ENCODE data around the gene PCDHA1. TPM values are rescaled to one million over a fixed set of nuclear protein-coding genes. Genes with fewer than 3 reads are reported as not detected.
"Not testable (repeated sequence)": the region's sequence is repeated elsewhere in the genome, so short reads cannot be mapped to it uniquely, and the experiment has no call there.

PCDHA1 gene
- total RNA-seq, 2 experiments from 2014 or later: not detected

GRCh38 chr5:140829511-140830501, 43.9 kb downstream of the PCDHA1 start:
- H3K36me3 Mint-ChIP-seq: peaks cover 25% of the 10 kb centered on the region
- not testable (repeated sequence) for H3K4me1 Mint-ChIP-seq, DNase-seq, H3K4me3 Mint-ChIP-seq, H3K27ac Mint-ChIP-seq
- peaks cover 35% of the 10 kb centered on the region for H3K9me3 Mint-ChIP-seq
- peaks cover 82% of the 10 kb centered on the region for H3K27me3 Mint-ChIP-seq

GRCh38 chr5:140833993-140834392, 48.1 kb downstream of the PCDHA1 start, which contains the start of gene PCDHA7:
TSS of gene PCDHA7 (plus strand) at chr5:140834269. CDS start at chr5:140834384, 115 bp downstream.
- Mint-ChIP-seq H3K9me3 (peaks cover 21% of the 10 kb centered on the region), H3K4me3 (no peak within 1 kb of the TSS)

GRCh38 chr5:140834439-140835008, 48.6 kb downstream of the PCDHA1 start:
- peaks cover 66% of the 10 kb centered on the region for H3K27me3 Mint-ChIP-seq
- H3K27ac Mint-ChIP-seq, DNase-seq, H3K4me1 Mint-ChIP-seq, H3K36me3 Mint-ChIP-seq, H3K4me3 Mint-ChIP-seq: not testable (repeated sequence)
- peaks cover 17% of the 10 kb centered on the region for H3K9me3 Mint-ChIP-seq

More at GRCh38 chr5:140833993-140834392, 48.1 kb downstream of the PCDHA1 start, which contains the start of gene PCDHA7:
- DNase-seq: no peak
- Mint-ChIP-seq H3K27me3 (peaks cover 68% of the 10 kb centered on the region), H3K36me3 (peaks cover 13% of the 10 kb centered on the region), H3K4me1 (no peaks in the 10 kb centered on the region), H3K27ac (no peak within 1 kb of the TSS)

DNA sequence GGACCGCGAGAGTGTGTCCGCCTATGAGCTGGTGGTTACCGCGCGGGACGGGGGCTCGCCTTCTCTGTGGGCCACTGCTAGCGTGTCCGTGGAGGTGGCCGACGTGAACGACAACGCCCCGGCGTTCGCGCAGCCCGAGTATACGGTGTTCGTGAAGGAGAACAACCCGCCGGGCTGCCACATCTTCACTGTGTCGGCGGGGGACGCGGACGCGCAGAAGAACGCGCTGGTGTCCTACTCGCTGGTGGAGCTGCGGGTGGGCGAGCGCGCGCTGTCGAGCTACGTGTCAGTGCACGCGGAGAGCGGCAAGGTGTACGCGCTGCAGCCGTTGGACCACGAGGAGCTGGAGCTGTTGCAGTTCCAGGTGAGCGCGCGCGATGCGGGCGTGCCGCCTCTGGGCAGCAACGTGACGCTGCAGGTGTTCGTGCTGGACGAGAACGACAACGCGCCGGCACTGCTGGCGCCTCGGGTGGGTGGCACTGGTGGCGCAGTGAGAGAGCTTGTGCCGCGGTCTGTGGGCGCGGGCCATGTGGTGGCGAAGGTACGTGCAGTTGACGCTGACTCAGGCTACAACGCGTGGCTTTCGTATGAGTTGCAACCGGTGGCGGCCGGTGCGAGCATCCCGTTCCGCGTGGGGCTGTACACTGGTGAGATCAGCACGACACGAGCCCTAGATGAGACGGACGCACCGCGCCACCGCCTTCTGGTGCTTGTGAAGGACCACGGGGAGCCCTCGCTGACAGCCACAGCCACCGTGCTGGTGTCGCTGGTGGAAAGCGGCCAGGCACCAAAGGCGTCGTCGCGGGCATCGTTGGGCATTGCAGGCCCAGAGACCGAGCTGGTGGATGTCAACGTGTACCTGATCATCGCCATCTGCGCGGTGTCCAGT, 49.9 kb downstream of the PCDHA1 start:
- Mint-ChIP-seq H3K27ac (no peak overlapping the region), H3K9me3 (peaks cover 24% of the 10 kb centered on the region), H3K4me3 (no peak overlapping the region), H3K27me3 (peaks cover 71% of the 10 kb centered on the region), H3K4me1 (no peaks in the 10 kb centered on the region), H3K36me3 (peaks cover 9% of the 10 kb centered on the region)
- DNase-seq: no peak

- peaks cover 17% of the 10 kb centered on the region for H3K9me3 Mint-ChIP-seq
- H3K4me1 Mint-ChIP-seq: no peaks in the 10 kb centered on the region
- H3K36me3 Mint-ChIP-seq: peaks cover 5% of the 10 kb centered on the region
- H3K27ac Mint-ChIP-seq: no peak within 1 kb of the TSS
- no peak within 1 kb of the TSS for H3K4me3 Mint-ChIP-seq
- peaks cover 56% of the 10 kb centered on the region for H3K27me3 Mint-ChIP-seq
- DNase-seq: no peak
Observed at GRCh38 chr5:140840978-140841962, 55.3 kb downstream of the PCDHA1 start, which contains the start of gene PCDHA8. TSS of gene PCDHA8 (plus strand) at chr5:140841187. CDS start at chr5:140841322, 135 bp downstream.

DNA sequence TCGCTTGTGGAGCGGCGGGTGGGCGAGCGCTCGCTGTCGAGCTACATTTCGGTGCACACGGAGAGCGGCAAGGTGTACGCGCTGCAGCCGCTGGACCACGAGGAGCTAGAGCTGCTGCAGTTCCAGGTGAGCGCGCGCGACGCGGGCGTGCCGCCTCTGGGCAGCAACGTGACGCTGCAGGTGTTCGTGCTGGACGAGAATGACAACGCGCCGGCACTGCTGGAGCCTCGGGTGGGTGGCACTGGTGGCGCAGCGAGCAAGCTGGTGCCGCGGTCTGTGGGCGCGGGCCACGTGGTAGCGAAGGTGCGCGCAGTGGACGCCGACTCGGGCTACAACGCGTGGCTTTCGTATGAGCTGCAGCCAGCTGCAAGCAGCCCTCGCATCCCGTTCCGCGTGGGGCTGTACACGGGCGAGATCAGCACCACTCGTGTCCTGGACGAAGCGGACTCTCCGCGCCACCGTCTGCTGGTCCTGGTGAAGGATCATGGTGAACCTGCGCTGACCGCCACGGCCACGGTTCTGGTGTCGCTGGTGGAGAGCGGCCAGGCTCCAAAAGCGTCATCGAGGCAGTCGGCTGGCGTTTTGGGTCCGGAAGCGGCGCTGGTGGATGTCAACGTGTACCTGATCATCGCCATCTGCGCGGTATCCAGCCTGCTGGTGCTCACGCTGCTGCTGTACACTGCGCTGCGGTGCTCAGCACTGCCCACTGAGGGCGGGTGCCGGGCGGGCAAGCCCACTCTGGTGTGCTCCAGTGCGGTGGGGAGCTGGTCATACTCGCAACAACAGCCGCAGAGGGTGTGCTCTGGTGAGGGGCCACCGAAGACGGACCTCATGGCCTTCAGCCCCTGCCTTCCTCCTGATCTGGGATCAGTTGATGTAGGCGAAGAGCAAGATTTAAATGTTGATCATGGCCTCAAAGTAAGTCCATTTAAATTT, 57.1 kb downstream of the PCDHA1 start:
- H3K4me3 Mint-ChIP-seq: no peak overlapping the region
- peaks cover 24% of the 10 kb centered on the region for H3K9me3 Mint-ChIP-seq
- H3K27ac Mint-ChIP-seq: no peak overlapping the region
- no peaks in the 10 kb centered on the region for H3K4me1 Mint-ChIP-seq
- peaks cover 8% of the 10 kb centered on the region for H3K36me3 Mint-ChIP-seq
- peaks cover 66% of the 10 kb centered on the region for H3K27me3 Mint-ChIP-seq
- DNase-seq: no peak

GRCh38 chr5:140848139-140849102, 62.5 kb downstream of the PCDHA1 start, which contains the start of gene PCDHA9:
TSS of gene PCDHA9 (plus strand) at chr5:140848382. CDS start at chr5:140848496, 114 bp downstream.
- peaks cover 46% of the 10 kb centered on the region for H3K27me3 Mint-ChIP-seq
- not testable (repeated sequence) for H3K27ac Mint-ChIP-seq, DNase-seq, H3K36me3 Mint-ChIP-seq, H3K4me3 Mint-ChIP-seq, H3K4me1 Mint-ChIP-seq
- H3K9me3 Mint-ChIP-seq: peaks cover 17% of the 10 kb centered on the region

DNA sequence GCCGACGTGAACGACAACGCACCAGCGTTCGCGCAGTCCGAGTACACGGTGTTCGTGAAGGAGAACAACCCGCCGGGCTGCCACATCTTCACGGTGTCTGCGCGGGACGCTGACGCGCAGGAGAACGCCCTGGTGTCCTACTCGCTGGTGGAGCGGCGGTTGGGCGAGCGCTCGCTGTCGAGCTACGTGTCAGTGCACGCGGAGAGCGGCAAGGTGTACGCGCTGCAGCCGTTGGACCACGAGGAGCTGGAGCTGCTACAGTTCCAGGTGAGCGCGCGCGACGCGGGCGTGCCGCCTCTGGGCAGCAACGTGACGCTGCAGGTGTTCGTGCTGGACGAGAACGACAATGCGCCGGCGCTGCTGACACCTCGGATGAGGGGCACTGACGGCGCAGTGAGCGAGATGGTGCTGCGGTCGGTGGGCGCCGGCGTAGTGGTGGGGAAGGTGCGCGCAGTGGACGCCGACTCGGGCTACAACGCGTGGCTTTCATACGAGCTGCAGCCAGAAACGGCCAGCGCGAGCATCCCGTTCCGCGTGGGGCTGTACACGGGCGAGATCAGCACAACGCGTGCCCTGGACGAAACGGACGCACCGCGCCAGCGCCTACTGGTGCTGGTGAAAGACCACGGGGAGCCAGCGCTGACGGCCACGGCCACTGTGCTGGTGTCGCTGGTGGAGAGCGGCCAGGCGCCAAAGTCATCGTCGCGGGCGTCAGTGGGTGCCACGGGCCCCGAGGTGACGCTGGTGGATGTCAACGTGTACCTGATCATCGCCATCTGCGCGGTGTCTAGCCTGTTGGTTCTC, 64.1 kb downstream of the PCDHA1 start:
- not testable (repeated sequence) for H3K27ac Mint-ChIP-seq, DNase-seq, H3K36me3 Mint-ChIP-seq, H3K4me1 Mint-ChIP-seq, H3K4me3 Mint-ChIP-seq
- peaks cover 15% of the 10 kb centered on the region for H3K9me3 Mint-ChIP-seq
- H3K27me3 Mint-ChIP-seq: peaks cover 47% of the 10 kb centered on the region

DNA sequence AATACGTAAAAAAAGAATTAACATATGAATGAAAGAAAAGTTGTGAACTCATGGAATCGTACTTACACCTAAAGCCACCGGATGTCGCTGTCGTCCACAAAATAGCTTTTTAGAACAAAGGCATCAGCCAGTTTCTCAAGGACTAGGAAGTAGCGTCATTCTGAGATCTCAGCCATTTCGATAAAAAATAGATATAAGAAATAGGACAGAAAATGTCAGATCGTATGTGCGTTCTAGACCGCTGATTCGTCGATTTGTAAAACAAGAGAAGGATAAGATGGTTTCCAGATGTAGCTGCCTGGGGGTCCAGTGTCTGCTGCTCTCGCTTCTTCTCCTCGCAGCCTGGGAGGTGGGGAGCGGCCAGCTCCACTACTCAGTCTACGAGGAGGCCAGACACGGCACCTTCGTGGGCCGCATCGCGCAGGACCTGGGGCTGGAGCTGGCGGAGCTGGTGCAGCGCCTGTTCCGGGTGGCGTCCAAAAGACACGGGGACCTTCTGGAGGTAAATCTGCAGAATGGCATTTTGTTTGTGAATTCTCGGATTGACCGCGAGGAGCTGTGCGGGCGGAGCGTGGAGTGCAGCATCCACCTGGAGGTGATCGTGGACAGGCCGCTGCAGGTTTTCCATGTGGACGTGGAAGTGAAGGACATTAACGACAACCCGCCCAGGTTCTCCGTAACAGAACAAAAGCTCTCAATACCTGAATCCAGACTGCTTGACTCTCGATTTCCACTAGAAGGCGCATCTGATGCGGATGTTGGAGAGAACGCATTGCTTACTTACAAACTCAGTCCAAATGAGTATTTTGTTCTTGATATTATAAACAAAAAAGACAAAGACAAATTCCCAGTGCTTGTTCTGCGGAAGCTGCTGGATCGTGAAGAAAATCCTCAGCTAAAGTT, 70.1 kb downstream of the PCDHA1 start, which contains the start of gene PCDHA10:
TSS of gene PCDHA10 (plus strand) at position 126 of the 903 bp plus-strand sequence. CDS start at position 278, 152 bp downstream.
- H3K4me1 Mint-ChIP-seq: no peaks in the 10 kb centered on the region
- no peak for DNase-seq
- H3K4me3 Mint-ChIP-seq: no peak within 1 kb of the TSS
- no peak within 1 kb of the TSS for H3K27ac Mint-ChIP-seq
- H3K9me3 Mint-ChIP-seq: peaks cover 22% of the 10 kb centered on the region
- peaks cover 12% of the 10 kb centered on the region for H3K36me3 Mint-ChIP-seq
- H3K27me3 Mint-ChIP-seq: peaks cover 48% of the 10 kb centered on the region

- H3K4me1 Mint-ChIP-seq: no peaks in the 10 kb centered on the region
- no peak for DNase-seq
- peaks cover 12% of the 10 kb centered on the region for H3K36me3 Mint-ChIP-seq
- no peak overlapping the region for H3K27ac Mint-ChIP-seq
- no peak overlapping the region for H3K4me3 Mint-ChIP-seq
- H3K27me3 Mint-ChIP-seq: peaks cover 62% of the 10 kb centered on the region
- peaks cover 25% of the 10 kb centered on the region for H3K9me3 Mint-ChIP-seq
Observed at GRCh38 chr5:140857177-140857986, 71.4 kb downstream of the PCDHA1 start.

Measured in activated naive CD8-positive, alpha-beta T cell treated with anti-CD3 and anti-CD28 coated beads for 36 hours (primary cell).